Activated gamma-delta T cell (primary cell): ENCODE results near the gene PRM3.

Experiments used
- DNase-seq: peaks from one replicate; lab custom pipeline; 2025; lab: John Stamatoyannopoulos, UW

The PRM3 gene

GRCh38 chr16:11258553-11259492, 14.6 kb downstream of the PRM3 start:
- DNase-seq = no peak

GRCh38 chr16:11257131-11257938, 16.1 kb downstream of the PRM3 start:
- DNase-seq = no peak

- no peak for DNase-seq
Observed at GRCh38 chr16:11256661-11257130, 16.7 kb downstream of the PRM3 start.

GRCh38 chr16:11255737-11256660, 17.4 kb downstream of the PRM3 start, which contains the start of gene SOCS1:
SOCS1 (minus strand) TSS chr16:11256204; CDS start chr16:11255478, 726 bp downstream.
- DNase-seq = peak; percentile 79

GRCh38 chr16:11254913-11255736, 18.3 kb downstream of the PRM3 start:
- DNase-seq = peak; percentile 64

GRCh38 chr16:11253995-11254912, 19.2 kb downstream of the PRM3 start:
- DNase-seq = no peak

GRCh38 chr16:11253009-11253994, 20.1 kb downstream of the PRM3 start:
- peak; percentile 32 for DNase-seq

GRCh38 chr16:11252482-11252931, 20.9 kb downstream of the PRM3 start:
- DNase-seq = no peak

- DNase-seq = peak; percentile 71
Observed at GRCh38 chr16:11251525-11252481, 21.6 kb downstream of the PRM3 start.

GRCh38 chr16:11250786-11251524, 22.5 kb downstream of the PRM3 start:
- DNase-seq = no peak

- DNase-seq = no peak
Observed at GRCh38 chr16:11250091-11250785, 23.2 kb downstream of the PRM3 start.

GRCh38 chr16:11249233-11250061, 24.0 kb downstream of the PRM3 start:
- no peak for DNase-seq

GRCh38 chr16:11248133-11248532, 25.3 kb downstream of the PRM3 start:
- no peak for DNase-seq

- no peak for DNase-seq
Observed at GRCh38 chr16:11245988-11246387, 27.4 kb downstream of the PRM3 start.
